ENCODE measurements around the gene PIGC.

PIGC gene

GRCh38 chr1:172485626-172486025 is 41.8 kb upstream of the PIGC start:
- H3K4me3 ChIP-seq (replicated peaks; ENCODE audit: low read depth, low read length) = no peak overlapping the region
- no peak for TF ChIP-seq CTCF (IDR thresholded peaks at IDR 0.05; ENCODE audit: low read depth, low read length, missing control alignments)
- DNase-seq (ENCODE audit: extremely low read depth, low read depth) = no peak

GRCh38 chr1:172484252-172484651 is 40.4 kb upstream of the PIGC start:
- no peak overlapping the region for H3K4me3 ChIP-seq (replicated peaks; ENCODE audit: low read depth, low read length)
- TF ChIP-seq CTCF (IDR thresholded peaks at IDR 0.05; ENCODE audit: low read depth, low read length, missing control alignments) = no peak
- no peak for DNase-seq (ENCODE audit: extremely low read depth, low read depth)

DNA sequence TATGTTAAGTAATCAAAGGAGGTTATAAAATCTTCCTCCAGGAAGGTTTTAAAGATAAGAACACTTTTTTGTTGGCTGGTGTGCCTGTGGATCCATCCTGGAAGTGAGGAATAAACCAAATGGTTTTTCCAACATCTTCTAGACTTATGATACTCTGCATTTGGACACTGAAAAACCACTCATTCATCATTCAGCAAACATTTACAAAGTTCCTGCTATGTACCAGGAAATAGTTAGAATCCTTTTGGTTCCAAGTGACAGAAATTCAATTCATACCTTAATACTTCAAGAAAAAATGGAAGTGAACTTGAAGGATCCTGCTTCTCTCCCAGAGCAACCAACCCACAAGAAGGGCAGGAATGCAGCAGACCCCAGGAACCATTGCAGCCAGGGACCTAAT is 39.6 kb upstream of the PIGC start:
- DNase-seq (ENCODE audit: extremely low read depth, low read depth) = no peak
- TF ChIP-seq CTCF (IDR thresholded peaks at IDR 0.05; ENCODE audit: low read depth, low read length, missing control alignments) = no peak
- H3K4me3 ChIP-seq (replicated peaks; ENCODE audit: low read depth, low read length) = no peak overlapping the region

DNA sequence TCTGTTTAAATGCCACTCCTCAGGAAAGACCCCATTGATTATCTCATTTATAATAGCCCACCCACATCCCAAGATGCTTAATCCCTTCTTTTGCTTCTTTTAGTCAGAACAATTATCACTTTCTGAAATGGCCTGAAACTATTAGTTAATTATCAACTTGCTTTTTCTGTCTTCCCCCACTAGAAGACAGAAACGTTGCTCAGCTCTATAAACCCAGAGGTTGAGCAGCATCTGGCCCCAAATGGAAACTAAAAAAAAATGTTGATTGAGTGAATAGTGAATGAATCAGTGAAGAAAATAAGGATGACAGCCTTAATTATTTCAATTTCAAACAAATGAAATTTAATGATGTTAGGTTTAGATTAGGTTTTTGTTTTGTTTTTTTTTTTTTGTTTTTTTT is 38.2 kb upstream of the PIGC start:
- no peak for TF ChIP-seq CTCF (IDR thresholded peaks at IDR 0.05; ENCODE audit: low read depth, low read length, missing control alignments)
- no peak for DNase-seq (ENCODE audit: extremely low read depth, low read depth)

DNA sequence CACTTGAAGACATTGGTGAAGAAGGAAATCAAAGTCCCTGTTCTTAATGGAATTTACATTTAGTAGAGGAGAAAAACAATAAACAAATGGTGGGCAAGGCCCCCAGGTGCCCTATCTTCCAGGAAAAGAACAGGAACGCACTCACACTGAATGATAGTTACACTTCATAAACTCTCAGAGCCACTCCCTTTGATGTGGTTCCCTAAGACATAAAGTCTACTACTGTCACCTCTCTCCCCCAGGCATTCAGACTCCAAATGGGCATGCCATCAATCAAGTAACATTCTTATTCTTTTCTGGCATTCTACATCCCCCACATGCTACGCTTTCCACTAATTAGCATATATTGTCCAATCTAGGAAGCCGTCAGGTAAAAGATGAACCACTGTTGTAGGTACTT is 36.6 kb upstream of the PIGC start:
- H3K4me3 ChIP-seq (replicated peaks; ENCODE audit: low read depth, low read length) = no peak overlapping the region
- TF ChIP-seq CTCF (IDR thresholded peaks at IDR 0.05; ENCODE audit: low read depth, low read length, missing control alignments) = no peak
- DNase-seq (ENCODE audit: extremely low read depth, low read depth) = no peak

More for the DNA sequence above, 38.2 kb upstream of the PIGC start:
- no peak overlapping the region for H3K4me3 ChIP-seq (replicated peaks; ENCODE audit: low read depth, low read length)

DNA sequence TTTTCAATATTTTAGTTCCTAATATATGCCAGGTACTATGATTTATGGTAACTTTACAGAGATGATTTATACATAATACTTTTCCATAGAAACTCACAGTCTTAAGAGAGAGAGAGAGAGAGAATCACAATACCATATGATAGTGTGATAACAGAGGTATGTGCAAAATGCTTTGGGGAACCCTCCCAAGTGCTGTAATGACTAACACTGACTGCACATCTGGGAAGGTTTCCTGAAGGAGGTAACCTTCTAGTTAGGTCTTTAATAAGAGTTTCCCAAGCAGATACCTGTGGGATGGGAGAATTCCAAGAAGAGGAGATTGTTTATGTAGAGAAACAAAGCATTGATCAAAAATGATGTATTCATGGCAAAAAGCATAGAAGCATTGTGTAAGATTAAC is 34.6 kb upstream of the PIGC start:
- DNase-seq (ENCODE audit: extremely low read depth, low read depth) = no peak
- H3K4me3 ChIP-seq (replicated peaks; ENCODE audit: low read depth, low read length) = no peak overlapping the region
- no peak for TF ChIP-seq CTCF (IDR thresholded peaks at IDR 0.05; ENCODE audit: low read depth, low read length, missing control alignments)

GRCh38 chr1:172477741-172478140 is 33.9 kb upstream of the PIGC start:
- no peak for TF ChIP-seq CTCF (IDR thresholded peaks at IDR 0.05; ENCODE audit: low read depth, low read length, missing control alignments)
- H3K4me3 ChIP-seq (replicated peaks; ENCODE audit: low read depth, low read length) = no peak overlapping the region
- no peak for DNase-seq (ENCODE audit: extremely low read depth, low read depth)
